Measurements from ENCODE around the gene HHAT.

DNA sequence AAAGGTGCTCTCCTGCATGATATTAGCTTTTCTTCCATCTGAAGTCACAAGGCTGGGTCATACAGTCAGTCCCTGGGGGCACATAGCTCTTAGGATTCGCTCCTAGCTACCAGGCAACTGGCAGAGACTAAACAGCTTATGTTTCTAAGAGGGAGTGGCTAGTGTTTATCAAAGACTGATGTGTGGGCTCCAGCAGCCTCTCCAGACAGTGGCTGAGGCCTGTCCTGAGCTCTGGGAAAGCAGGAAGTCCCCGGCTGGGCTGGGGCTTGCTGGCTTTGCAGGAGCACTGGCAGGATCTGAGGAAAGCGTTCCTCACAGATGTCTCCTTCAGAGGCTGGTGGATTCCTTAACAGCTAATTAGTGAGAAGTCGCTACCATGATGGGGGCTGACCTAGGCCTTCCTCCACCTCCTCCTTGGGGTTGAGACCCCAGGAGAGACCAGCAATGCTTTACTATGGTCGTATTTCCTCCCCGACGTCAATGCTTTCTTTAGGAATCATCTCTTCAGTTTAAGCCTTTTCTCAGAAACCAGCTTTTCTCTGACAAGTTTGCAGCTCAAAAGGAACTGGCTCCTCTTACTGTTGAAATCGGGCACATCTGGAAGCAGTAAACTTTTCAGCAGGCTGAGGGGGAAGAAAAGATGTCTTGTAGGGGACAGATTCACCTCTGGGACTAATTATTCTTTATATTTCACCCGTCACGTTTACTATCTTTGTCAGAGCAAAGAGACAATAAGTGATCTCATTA, 33.5 kb upstream of the HHAT start:
- TF ChIP-seq, protein P1, sequence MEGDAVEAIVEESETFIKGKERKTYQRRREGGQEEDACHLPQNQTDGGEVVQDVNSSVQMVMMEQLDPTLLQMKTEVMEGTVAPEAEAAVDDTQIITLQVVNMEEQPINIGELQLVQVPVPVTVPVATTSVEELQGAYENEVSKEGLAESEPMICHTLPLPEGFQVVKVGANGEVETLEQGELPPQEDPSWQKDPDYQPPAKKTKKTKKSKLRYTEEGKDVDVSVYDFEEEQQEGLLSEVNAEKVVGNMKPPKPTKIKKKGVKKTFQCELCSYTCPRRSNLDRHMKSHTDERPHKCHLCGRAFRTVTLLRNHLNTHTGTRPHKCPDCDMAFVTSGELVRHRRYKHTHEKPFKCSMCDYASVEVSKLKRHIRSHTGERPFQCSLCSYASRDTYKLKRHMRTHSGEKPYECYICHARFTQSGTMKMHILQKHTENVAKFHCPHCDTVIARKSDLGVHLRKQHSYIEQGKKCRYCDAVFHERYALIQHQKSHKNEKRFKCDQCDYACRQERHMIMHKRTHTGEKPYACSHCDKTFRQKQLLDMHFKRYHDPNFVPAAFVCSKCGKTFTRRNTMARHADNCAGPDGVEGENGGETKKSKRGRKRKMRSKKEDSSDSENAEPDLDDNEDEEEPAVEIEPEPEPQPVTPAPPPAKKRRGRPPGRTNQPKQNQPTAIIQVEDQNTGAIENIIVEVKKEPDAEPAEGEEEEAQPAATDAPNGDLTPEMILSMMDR (IDR thresholded peaks at IDR 0.05), result no peak
- no peak for TF ChIP-seq ZFX (IDR thresholded peaks at IDR 0.05; ENCODE audit: borderline replicate concordance)

Data from 22Rv1 (cell line).